ENCODE measurements around the gene GIMAP4.
A peak's percentile ranks its signal among the peaks of the same experiment; 100 is the strongest.
"Not testable (repeated sequence)": the region's sequence is repeated elsewhere in the genome, so short reads cannot be mapped to it uniquely, and the experiment has no call there.

The GIMAP4 gene

DNA sequence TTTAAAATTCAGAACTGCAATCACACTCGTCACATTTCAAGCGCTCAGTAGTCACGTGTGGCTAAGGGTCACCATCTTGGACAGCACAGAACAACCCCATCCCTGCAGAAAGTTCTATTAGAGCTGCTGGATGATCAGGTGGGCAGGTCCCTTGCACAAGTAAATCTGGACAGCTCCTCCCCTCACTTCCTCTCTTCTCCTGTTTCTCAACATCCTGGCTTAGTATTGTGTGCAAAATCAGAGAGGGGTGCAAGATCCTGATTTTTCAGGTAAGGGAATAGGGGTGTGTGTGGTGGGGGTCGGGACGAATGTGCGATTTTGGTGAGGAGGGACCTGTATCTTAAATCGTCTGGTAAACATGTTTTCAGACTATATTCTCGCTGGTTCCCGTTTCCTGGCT lies at the start of gene GIMAP4:
Gene GIMAP4, plus strand, starts transcription at position 222 of the 400 bp plus-strand sequence. CDS start 2,512 bp downstream, outside the sequence.
- DNase-seq: no peak
- in situ Hi-C loops (cut with MboI; ENCODE audit: low pct_unique_long_range_greater_than_20kb, low sequenced_read_pairs): no loop called here

DNA sequence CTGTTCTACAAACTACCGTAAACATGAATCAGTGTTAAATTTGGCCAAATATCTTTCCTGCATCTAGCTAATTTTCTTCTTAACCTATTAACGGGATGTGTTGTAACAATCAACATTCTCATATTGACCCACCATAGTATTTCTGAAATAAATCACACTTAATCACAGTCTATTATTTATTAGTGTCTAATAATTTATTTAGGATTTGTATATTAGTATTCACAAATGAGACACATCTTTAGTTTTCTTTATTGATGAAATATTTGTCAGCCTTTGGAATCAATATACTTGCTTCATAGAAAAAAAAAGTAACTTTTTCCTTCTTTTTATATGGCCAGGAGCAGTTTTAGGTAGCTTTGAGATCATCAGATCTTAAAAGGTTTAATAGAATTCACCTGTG lies 47.9 kb upstream of the GIMAP4 start:
- in situ Hi-C loops (cut with MboI; ENCODE audit: low pct_unique_long_range_greater_than_20kb, low sequenced_read_pairs): no loop called here
- no peak for DNase-seq

DNA sequence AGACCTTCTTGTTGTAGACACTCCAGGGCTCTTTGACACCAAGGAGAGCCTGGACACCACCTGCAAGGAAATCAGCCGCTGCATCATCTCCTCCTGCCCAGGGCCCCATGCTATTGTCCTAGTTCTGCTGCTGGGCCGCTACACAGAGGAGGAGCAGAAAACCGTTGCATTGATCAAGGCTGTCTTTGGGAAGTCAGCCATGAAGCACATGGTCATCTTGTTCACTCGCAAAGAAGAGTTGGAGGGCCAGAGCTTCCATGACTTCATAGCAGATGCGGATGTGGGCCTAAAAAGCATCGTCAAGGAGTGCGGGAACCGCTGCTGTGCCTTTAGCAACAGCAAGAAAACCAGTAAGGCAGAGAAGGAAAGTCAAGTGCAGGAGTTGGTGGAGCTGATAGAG lies 47.0 kb upstream of the GIMAP4 start:
- in situ Hi-C loops (cut with MboI; ENCODE audit: low pct_unique_long_range_greater_than_20kb, low sequenced_read_pairs): no loop called here
- no peak for DNase-seq

DNA sequence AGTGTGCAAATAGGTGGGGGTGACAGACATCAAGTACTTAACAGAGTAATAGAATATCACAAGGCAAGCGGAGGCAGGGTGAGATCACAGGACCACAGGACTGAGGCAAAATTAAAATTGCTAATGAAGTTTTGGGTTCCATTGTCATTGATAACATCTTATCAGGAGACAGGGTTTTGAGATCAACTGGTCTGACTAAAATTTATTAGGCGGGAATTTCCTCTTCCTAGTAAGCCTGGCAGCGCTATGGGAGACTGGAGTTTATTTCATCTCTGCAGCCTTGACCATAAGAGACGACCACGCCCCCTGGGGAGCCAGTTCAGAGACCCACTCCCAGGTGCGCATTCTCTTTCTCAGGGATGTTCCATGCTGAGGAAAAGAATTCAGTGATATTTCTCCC lies 44.3 kb upstream of the GIMAP4 start:
- in situ Hi-C loops (cut with MboI; ENCODE audit: low pct_unique_long_range_greater_than_20kb, low sequenced_read_pairs); DNase-seq: not testable (repeated sequence)

DNA sequence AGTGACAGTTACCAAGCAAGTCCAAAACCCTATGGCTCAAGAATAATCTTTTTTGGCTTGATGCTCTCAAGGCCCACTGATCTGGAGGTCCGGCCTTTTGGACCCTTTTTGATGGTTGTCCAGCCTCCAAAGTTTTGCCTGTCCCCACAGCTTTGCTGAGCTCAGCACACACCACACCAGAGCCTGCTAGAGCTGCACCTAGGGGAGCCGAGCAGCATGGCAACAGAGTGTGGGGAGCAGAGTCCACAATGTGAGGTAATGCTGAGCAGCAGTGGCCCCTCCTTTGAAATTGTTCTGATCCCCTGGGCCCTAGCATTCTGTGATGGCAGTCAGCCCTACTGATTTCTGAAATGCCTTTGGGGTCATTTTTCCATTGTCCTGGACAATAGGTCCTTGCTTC lies 43.2 kb upstream of the GIMAP4 start:
- no peak for DNase-seq
- in situ Hi-C loops (cut with MboI; ENCODE audit: low pct_unique_long_range_greater_than_20kb, low sequenced_read_pairs): no loop called here

DNA sequence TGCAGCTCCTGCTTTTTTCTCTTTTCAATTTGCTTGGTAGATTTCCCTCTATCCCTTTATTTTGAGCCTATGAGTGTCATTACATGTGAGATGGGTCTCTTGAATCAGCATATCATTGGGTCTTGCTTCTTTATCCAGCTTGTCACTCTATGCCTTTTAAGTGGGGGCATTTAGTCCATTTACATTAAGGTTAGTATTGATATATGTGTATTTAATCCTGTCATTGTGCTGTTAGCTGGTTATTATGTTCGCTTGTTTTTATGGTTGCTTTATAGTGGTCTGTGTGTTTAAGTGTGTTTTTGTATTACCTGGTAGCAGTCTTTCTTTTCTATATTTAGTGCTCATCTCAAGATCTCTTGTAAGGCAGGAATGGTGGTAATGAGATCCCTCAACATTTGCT lies 35.5 kb upstream of the GIMAP4 start:
- no peak for DNase-seq
- in situ Hi-C loops (cut with MboI; ENCODE audit: low pct_unique_long_range_greater_than_20kb, low sequenced_read_pairs): no loop called here

DNA sequence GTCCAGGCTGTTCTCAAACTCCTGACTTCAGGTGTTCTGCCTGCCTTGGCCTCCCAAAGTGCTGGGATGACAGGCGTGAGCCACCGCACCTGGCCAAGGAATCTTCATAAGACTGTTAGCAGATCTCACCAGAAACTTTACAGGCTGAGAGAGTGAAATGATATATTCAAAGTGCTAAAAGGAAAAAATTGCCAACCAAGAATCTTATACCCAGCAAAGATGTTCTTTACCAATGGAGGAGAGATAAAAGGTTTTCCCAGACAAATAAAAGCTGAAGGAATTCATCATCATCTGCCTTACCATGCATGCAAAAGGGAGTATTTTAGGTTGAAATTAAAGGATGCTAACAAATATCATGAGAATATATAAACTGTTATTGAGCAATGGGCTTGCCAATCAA lies 28.9 kb upstream of the GIMAP4 start:
- in situ Hi-C loops (cut with MboI; ENCODE audit: low pct_unique_long_range_greater_than_20kb, low sequenced_read_pairs): no loop called here
- no peak for DNase-seq

DNA sequence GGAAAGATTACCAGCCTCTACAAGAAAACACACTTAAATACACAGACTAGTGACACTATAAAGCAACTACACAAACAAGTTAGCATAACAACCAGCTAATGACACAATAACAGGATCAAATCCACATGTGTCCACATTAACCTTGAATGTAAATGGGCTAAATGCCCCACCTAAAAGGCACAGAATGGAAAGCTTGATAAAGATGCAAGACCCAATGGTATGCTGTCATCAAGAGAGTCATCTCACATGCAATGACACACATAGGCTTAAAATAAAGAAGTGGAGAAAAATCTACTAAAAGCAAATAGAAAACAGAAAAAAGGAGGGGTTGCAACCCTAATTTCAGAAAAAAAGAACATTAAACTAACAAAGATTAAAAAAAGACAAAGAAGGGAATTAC lies 14.0 kb upstream of the GIMAP4 start:
- in situ Hi-C loops (cut with MboI; ENCODE audit: low pct_unique_long_range_greater_than_20kb, low sequenced_read_pairs): no loop called here
- no peak for DNase-seq

DNA sequence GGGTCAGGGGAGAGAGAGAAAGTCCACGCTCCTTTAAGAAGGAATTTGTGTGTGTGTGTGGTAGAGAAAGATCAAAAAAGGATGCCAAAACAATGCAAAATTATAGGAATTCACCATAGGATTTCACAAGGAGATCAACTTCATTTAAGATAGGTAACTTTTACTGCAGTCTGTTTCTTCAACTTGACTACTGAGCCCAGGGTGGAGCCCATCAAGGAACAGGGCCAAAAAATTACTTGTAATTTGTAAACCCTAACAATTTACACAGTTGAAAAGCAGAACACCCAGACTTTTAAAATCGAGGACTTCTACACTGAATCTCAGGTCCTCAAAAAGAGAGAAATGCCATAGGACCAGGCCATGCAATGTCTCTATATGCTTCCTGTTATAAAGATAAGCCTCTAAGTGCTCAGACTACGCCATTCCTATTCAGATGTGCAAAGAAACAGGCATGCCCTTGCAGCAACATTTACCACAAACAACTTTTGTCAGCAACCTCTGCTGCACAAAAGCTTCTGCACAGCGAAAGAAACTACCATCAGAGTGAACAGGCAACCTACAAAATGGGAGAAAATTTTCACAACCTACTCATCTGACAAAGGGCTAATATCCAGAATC lies 10.6 kb upstream of the GIMAP4 start:
- in situ Hi-C loops (cut with MboI; ENCODE audit: low pct_unique_long_range_greater_than_20kb, low sequenced_read_pairs): no loop called here
- DNase-seq: peak; percentile 72

DNA sequence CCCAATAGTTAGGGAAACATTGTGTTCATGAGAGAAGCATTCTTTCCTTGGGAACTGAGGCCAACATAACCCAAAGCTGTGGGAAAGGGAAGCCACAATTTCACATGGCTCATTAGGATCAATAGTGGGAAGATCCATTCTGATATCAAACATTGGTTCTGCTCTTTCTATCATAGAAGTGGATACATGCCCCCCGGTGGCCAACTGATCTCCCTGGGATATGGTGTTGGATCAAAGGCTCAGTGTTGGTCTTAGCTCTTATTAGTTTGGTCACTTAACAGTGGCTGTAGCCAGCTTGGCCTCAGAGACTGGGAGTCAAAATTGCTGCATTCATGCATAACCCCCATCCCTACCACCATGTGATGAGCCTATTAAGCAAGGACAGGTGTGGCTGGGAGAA lies 6.7 kb upstream of the GIMAP4 start:
- in situ Hi-C loops (cut with MboI; ENCODE audit: low pct_unique_long_range_greater_than_20kb, low sequenced_read_pairs): no loop called here

DNA sequence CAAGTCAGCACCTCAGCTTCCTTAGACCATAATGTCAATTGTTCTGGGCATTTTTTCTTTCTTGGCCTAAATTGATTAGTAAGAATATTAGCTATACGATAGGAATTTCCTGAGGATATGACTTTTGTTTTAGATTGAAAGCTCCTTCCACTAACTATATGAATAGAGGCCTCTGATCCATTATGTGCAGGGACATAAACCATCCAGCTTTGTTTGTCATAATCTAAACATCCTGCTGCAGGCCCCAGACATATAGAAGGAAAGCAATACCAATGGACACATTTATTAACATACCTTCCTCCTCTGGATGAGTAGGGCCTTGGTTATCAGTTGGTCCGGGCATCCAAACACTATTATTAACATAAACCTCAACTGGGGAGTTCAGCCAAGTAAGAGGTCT lies 4.3 kb upstream of the GIMAP4 start:
- DNase-seq: no peak
- in situ Hi-C loops (cut with MboI; ENCODE audit: low pct_unique_long_range_greater_than_20kb, low sequenced_read_pairs): no loop called here

More for the DNA sequence above, 6.7 kb upstream of the GIMAP4 start:
- DNase-seq: no peak

DNA sequence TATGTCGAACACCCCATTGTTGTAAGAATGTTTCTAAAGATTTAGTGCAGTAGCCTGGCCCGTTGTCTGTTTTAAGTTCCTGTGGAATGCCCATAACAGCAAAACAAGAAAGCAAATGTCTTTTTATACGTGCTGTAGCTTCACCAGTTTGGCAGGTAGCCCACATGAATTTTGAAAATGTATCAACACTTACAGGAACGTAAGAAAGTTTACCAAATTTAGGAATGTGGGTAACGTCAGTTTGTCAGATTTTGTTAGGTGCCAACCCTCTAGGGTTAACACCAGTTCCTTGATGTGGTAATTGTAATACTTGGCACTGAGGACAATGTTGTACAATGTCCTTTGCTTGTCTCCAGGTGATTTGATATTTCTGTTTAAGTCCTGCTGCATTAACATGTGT lies 3.2 kb upstream of the GIMAP4 start:
- in situ Hi-C loops (cut with MboI; ENCODE audit: low pct_unique_long_range_greater_than_20kb, low sequenced_read_pairs): no loop called here
- no peak for DNase-seq

DNA sequence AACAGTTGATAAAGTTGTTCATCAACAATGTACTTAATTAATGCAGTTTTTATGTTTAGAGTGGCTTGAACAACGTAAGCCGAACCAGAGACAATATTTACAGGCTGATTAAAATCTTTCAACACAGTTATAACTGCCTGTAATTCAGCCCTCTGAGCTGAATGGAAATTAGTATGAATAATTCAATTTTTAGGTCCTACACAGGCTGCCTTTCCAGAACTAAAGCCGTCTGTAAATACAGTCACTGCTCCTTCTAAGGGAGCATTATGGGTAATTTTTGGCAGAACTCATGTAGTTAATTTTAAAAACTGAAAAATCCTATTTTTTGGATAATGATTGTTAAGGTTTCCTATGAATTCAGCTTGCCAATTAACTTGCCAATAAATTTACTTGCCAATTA lies 2.6 kb upstream of the GIMAP4 start:
- no peak for DNase-seq
- in situ Hi-C loops (cut with MboI; ENCODE audit: low pct_unique_long_range_greater_than_20kb, low sequenced_read_pairs): no loop called here

DNA sequence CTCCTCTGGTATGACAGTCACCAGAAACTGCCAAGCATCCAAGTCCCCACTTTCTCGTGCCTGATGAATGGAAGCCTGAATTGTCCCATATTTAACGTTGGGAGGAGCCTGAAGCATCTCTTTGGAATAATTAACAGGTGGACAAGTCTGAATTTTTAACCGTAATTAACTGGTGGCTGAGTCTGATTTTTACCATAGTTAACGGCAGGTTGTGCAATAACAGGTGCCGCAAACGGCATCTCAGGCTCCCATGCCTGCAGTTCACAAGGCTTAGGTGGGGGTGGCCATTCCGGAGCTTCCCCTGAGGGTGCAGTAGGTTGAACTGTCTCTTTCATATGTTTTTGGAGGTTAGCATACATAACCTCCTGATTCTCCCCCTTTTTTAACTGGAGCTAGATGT lies 2.0 kb upstream of the GIMAP4 start:
- in situ Hi-C loops (cut with MboI; ENCODE audit: low pct_unique_long_range_greater_than_20kb, low sequenced_read_pairs): no loop called here
- DNase-seq: no peak

DNA sequence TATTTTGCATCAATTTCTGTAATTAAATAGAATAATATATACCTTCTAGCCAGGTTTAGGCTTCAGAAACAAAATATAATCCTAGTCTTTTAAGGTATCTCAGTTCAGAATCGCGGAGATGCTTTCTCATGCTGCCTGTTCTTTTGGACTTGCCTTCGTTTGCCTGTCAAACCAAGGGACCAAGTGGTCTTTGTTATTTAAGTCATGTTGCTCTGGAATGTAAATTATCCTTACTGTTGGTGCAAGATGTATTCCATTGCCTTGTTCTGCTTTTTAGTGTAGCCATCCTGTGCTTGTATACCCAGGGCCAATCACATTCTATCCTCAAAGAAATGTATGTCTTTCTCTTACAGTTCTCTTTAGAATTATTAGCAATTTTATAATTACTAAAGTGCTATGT lies 1.1 kb upstream of the GIMAP4 start:
- DNase-seq: no peak
- in situ Hi-C loops (cut with MboI; ENCODE audit: low pct_unique_long_range_greater_than_20kb, low sequenced_read_pairs): no loop called here

DNA sequence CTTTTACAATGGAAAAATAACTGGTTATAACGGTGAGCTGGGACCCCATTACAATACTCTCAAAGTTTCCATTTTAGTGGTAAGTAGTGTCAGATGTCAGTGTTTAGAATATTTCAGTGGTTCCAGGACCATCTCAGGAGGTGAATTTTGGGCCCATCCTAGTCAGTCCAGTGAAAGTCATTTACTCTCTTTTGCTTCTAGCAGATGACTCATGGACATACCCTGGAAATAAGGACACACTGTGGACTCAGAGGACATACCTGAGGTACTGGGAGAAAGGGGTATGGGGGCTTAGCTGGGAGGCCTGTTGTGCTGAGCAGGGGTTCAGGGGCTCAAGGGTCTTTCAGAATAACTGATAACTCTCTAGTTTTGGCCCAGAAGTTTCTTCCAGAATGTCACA lies 618 bp upstream of the GIMAP4 start:
- in situ Hi-C loops (cut with MboI; ENCODE audit: low pct_unique_long_range_greater_than_20kb, low sequenced_read_pairs): no loop called here
- no peak for DNase-seq

DNA sequence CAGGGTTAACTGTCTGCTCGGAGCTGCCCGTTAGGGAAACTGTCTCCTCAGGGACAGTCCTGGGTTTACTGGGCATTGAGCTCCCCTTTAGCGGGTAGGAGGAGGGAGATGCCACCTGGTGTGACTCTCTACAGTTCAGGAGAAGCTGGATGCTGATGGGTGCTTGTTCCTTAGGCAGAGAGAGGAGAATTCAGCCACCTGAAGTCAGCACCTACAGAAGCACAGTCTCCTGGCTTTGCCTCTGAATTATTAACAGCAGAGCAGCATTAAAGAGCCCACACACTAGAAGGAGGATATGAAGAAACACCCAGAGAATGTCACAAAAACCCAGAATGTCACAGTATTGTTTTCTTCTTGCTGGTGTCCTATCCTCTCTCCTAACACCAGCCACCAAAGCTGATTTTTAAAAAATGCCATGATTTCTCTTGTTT lies 696 bp downstream of the GIMAP4 start:
- no peak for DNase-seq
- in situ Hi-C loops (cut with MboI; ENCODE audit: low pct_unique_long_range_greater_than_20kb, low sequenced_read_pairs): no loop called here

DNA sequence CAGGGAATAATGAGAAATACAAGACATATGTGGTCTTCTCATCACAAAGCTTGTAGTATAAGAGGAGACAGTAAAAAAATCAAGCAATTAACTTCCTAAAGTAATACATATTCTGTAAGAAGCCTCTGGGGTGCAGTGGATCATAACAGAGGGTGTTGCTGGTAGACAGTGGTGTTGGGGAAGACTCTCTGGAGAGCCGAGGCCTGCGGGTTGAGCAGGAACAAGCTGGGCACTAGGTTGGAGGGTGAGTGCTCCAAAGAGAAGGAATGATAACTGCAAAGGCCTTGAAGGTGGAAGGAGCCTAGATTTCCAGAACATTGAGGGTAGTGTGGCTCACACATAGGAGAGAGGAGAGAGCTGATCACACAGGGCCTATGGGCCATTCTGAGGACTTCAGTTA lies 1.5 kb downstream of the GIMAP4 start:
- in situ Hi-C loops (cut with MboI; ENCODE audit: low pct_unique_long_range_greater_than_20kb, low sequenced_read_pairs): no loop called here
- DNase-seq: no peak

DNA sequence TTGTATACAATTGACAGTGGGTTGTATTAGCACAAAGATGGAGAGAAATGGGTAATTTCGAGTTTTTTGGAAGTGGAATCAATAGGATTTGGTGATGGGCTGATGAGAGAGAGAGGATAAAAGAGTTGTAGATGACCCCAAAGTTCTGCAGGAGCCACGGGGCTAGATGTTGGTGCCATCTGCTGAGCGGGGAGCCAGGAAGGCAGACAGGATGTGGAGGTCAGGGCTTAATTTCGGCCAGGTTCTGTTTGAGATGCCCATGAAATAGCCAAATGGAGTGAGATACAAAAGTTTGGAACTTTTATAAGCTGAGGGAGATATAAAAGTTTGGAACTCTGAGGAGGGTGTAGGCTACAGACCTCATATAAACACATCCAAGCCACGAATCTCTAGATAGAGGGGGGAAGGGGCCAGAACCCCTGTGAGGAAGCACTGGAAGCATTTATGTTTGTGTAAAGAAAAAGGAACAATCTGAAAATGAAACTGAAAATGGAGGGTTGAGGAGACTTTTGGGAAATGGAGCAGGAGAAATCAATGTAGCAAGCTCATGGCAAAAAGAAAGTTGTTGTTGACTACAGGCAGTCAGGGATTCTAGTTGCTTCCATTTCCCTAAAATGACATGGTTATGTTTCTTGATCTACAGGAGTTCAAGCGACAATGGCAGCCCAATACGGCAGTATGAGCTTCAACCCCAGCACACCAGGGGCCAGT lies 2.2 kb downstream of the GIMAP4 start:
- DNase-seq: no peak
- in situ Hi-C loops (cut with MboI; ENCODE audit: low pct_unique_long_range_greater_than_20kb, low sequenced_read_pairs): no loop called here

DNA sequence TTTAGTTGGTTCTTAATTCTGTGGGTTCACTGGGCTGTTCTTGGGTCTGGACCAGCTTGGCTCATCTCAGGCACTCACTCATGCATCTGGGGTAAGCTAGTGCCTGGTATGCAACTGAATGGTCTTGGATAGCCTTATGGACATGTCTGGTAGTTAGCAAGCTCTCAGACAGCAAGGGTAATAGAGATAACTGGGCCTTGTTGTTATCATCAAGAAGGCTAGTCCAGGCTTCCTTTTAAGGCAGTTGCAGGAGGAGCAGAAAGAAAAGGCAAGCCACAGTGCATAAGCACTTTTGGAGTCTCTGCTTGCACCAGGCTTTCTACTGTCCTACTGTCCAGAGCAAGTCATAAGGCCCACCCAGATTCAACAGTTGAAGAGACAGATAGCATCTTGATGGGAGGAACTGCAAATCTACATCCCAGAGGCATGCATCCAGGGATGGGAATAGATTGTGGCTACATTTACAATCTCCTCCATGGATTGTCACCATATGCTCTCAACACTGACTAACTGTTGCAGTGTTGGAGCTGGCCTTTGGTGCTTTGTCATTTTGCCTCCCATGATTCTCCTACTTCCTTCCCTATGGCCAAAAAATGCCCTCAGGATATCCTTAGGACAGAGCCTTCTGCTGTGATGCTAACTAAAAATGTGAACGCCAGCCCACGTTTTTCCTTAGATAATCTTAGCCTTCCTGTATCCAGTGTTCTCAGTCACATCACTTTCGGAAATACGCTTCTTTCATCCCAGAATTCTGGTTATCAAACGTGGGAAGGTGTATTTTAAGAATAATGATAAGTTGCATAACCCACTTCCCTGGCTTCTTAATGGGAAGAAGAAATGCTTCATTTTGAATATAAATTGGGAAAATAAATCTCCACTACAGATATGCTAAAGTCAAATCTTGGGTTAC lies 3.6 kb downstream of the GIMAP4 start:
- in situ Hi-C loops (cut with MboI; ENCODE audit: low pct_unique_long_range_greater_than_20kb, low sequenced_read_pairs): no loop called here
- DNase-seq: no peak

All from KBM-7 (cell line).